Uterus (tissue), 4 donors: ENCODE data around the gene OPRD1. TPM values are rescaled to one million over a fixed set of nuclear protein-coding genes. Genes with fewer than 3 reads are reported as not detected.

Source experiments
- DNase-seq, 2 donors: peaks; one replicate each; pipeline ENCODE4 v3.0.0-alpha.2; 2019 to 2020
- H3K27ac ChIP-seq, 2 donors: fragments of 200-600 bp; sonication (generic); 1 replicate in 1 of 2; 2 replicates in 1 of 2; pipeline ENCODE4 v1.5.1; 2016 to 2018
- H3K27me3 ChIP-seq, 2 donors: fragments of 200-600 bp; sonication (generic); one replicate each; pipeline ENCODE4 v1.5.1; 2018 to 2019; ENCODE audit warnings: control low read depth in 1 of 2
- H3K36me3 ChIP-seq, 2 donors: fragments of 200-600 bp; sonication (generic); one replicate each; pipeline ENCODE4 v1.5.1; 2019; ENCODE audit warnings: control low read depth in 1 of 2
- H3K4me1 ChIP-seq, 2 donors: fragments of 200-600 bp; sonication (generic); one replicate each; pipeline ENCODE4 v1.5.1; 2018 to 2019; ENCODE audit warnings: control low read depth in 1 of 2
- H3K4me3 ChIP-seq, 2 donors: fragments of 200-600 bp; sonication (generic); 1 replicate in 1 of 2; 2 replicates in 1 of 2; pipeline ENCODE4 v1.5.1; 2018 to 2019; ENCODE audit warnings: mild to moderate bottlenecking in 1 of 2
- H3K9me3 ChIP-seq, 2 donors: fragments of 200-600 bp; sonication (generic); one replicate each; pipeline ENCODE4 v1.5.1; 2019; ENCODE audit warnings: control low read depth in 1 of 2
- POLR2A ChIP-seq, 2 donors: fragments of 450-650 bp; IDR thresholded peaks; one replicate each; pipeline ENCODE4 v1.6.1; 2016; ENCODE audit warnings: antibody characterized with exemption in 2 of 2, mild to moderate bottlenecking in 1 of 2, moderate library complexity in 1 of 2
- intact Hi-C: fragments of 100-400 bp; cut with DNase I; formaldehyde crosslinking; loops from one replicate; pipeline ENCODE4 v1.15.1; 2023; ENCODE audit warnings: low total_unique reads
- total RNA-seq, 4 donors: library from RNA; depleted of rRNA in 3 of 4; stranded (reverse); fragments of >200 nt in 3 of 4; gene quantifications; one replicate each; pipeline versions ENCODE4 v1.1.0 to v1.2.4, GENCODE V29; 2014 to 2023
- TF ChIP-seq, protein P1 (sequence below), 4 experiments: fragments of 200-600 bp in 2 of 4; fragments of 450-650 bp in 2 of 4; sonication (generic) in 2 of 4; IDR thresholded peaks; one replicate each; pipeline ENCODE4 v1.5.1; 2016 to 2019; ENCODE audit warnings: antibody characterized with exemption in 4 of 4, mild to moderate bottlenecking in 2 of 4, moderate library complexity in 1 of 4
- donor health status: DM: yes; HTN: yes; CAD: no.

The OPRD1 gene
- total RNA-seq, 4 donors from 2014 or later, result 0.07 TPM; not detected in 3

DNA sequence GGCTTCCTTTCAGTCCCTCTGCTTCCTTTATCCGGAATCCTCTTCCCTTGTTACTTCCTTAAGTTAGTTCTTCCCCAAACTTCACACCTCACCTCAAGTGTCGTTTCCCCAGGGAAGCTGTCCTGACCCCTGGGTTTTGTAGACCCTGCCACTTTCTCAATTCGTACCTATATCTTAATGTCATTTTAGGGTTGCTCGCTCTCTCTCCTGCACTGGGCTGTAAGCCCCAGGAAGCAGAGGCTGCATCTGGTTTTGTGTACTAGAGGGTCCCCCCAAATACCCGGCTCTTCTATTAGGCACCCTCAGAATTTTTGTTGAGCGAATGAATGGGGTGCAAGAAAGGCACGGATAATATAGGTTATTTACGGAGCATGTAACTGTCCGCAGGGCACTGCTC, 603 bp upstream of the OPRD1 start:
- peaks cover 0 to 4% of the 10 kb centered on the region in 2 donors for H3K4me1 ChIP-seq
- no peaks in the 10 kb centered on the region for H3K9me3 ChIP-seq
- no peak for DNase-seq
- TF ChIP-seq POLR2A (IDR thresholded peaks at IDR 0.05), result no peak
- H3K27ac ChIP-seq, result no peak overlapping the region
- intact Hi-C loops, result no loop called here
- H3K36me3 ChIP-seq, result no peaks in the 10 kb centered on the region
- peaks cover 0 to 5% of the 10 kb centered on the region in 2 donors for H3K27me3 ChIP-seq
- H3K4me3 ChIP-seq, result no peak overlapping the region

DNA sequence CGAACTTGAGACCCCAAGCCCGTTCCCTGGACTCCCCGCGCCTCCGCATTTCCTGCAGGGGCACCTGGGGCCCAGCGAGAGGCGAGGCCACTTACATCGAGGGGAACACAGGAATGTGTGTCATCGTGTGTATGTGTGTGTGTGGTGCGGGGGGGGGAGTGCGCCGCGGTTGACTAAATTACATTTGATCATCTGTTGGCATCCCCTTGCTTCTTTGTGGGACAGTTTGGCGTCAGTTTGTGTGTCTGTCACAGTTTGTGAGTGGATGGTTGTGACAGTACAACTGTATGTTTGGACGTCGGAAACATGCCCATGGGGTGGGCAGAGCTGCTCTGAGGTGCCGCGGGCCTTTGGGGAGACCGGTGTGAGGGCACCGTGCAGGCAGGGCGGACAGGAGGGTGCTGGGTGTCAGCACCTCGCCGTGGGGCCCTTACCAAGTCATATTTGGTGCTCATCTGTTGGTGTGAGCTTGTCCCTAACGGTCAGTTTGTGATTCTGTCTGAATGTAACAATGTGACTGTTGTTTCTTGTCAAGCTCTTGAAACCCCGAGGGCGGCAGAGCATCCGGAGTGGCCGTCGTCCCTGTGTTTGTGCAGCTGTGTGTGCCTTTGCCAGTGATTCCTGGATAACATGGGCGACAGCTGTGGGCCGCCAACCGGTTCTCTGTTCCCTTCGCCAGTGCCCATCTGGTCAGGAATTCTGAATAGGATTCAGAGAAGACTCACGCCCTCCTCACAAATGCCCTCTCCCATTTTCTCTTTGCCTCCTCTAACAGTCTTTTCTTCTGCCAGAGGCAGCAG, 899 bp downstream of the OPRD1 start:
- no peak for TF ChIP-seq POLR2A (IDR thresholded peaks at IDR 0.05)
- TF ChIP-seq, protein P1, sequence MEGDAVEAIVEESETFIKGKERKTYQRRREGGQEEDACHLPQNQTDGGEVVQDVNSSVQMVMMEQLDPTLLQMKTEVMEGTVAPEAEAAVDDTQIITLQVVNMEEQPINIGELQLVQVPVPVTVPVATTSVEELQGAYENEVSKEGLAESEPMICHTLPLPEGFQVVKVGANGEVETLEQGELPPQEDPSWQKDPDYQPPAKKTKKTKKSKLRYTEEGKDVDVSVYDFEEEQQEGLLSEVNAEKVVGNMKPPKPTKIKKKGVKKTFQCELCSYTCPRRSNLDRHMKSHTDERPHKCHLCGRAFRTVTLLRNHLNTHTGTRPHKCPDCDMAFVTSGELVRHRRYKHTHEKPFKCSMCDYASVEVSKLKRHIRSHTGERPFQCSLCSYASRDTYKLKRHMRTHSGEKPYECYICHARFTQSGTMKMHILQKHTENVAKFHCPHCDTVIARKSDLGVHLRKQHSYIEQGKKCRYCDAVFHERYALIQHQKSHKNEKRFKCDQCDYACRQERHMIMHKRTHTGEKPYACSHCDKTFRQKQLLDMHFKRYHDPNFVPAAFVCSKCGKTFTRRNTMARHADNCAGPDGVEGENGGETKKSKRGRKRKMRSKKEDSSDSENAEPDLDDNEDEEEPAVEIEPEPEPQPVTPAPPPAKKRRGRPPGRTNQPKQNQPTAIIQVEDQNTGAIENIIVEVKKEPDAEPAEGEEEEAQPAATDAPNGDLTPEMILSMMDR (IDR thresholded peaks at IDR 0.05), result no peak
- intact Hi-C loops, result no loop called here
- no peaks in the 10 kb centered on the region for H3K9me3 ChIP-seq
- no peaks in the 10 kb centered on the region for H3K36me3 ChIP-seq
- DNase-seq, result no peak
- H3K4me1 ChIP-seq, result peaks cover 0 to 4% of the 10 kb centered on the region in 2 donors
- peaks cover 0 to 5% of the 10 kb centered on the region in 2 donors for H3K27me3 ChIP-seq
- no peak overlapping the region for H3K27ac ChIP-seq
- no peak overlapping the region for H3K4me3 ChIP-seq

DNA sequence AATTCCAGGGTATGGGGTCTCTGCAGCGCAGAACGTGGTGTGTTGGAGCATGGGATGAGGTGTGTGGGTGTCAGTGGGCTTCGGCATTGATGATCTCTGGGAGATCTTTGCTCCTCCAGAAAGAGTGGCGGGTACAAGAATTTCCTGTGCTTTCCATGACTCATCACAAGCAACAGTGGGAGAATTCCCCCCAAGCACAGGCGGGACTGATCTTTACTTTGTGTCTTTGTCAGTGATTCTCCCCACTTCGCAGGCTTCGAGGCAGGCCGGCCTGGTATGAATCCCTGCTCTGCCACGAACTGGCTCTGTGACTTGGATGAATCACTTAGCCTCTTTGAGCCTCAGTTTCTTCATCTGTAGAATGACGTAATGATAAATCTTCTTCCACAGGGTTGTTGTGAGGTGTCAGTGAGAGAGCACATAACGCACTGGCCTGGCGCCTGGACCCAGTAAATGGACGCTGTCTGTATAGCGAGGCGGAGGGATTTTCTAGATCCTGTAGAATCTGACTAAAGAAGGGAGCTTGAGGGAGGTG, 2.0 kb downstream of the OPRD1 start:
- Histone ChIP-seq H3K36me3 (no peaks in the 10 kb centered on the region), H3K27me3 (peaks cover 0 to 5% of the 10 kb centered on the region in 2 donors), H3K4me1 (peaks cover 0 to 4% of the 10 kb centered on the region in 2 donors), H3K4me3 (no peak overlapping the region), H3K9me3 (no peaks in the 10 kb centered on the region), H3K27ac (no peak overlapping the region)
- no peak for TF ChIP-seq POLR2A (IDR thresholded peaks at IDR 0.05)
- TF ChIP-seq, protein P1 (IDR thresholded peaks at IDR 0.05), result no peak
- DNase-seq, result no peak
- intact Hi-C loops, result no loop called here

DNA sequence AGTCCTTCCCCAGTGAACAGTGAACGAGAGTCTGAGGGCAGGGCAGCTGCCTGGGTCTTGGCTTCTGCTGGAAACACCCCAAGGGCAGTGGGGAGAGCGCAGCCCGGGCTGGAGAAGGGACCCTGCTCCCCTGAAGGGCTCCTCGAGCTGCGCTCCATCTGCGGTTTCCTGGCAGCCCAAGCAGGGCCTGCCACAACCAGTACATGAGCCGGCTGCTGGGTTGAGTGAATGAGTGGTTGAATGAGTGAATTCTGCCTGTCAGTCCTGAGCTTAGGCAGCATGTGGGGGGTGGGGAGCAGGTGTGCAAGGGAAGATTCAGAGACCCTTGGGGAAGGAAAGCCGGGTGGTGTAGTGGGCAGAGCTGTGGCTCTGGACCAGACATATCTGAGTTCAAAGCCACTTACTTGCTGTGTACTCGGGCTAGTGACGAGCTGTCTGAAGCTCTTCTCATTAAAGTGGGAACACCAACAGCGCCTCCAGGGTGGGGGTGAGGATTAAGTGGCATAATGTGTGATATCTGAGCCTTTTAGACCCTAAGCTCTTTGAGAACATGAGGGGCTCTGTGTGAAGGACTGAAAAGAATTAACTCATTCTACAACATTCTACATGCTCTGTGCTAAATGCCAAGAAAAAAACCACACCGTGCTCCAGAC, 3.7 kb downstream of the OPRD1 start:
- no peak for DNase-seq
- no peaks in the 10 kb centered on the region for H3K36me3 ChIP-seq
- intact Hi-C loops, result no loop called here
- peaks cover 0 to 5% of the 10 kb centered on the region in 2 donors for H3K27me3 ChIP-seq
- H3K4me3 ChIP-seq, result no peak overlapping the region
- H3K27ac ChIP-seq, result no peak overlapping the region
- H3K9me3 ChIP-seq, result no peaks in the 10 kb centered on the region
- peaks cover 0 to 4% of the 10 kb centered on the region in 2 donors for H3K4me1 ChIP-seq
- TF ChIP-seq POLR2A (IDR thresholded peaks at IDR 0.05), result no peak
- TF ChIP-seq, protein P1 (IDR thresholded peaks at IDR 0.05), result no peak

DNA sequence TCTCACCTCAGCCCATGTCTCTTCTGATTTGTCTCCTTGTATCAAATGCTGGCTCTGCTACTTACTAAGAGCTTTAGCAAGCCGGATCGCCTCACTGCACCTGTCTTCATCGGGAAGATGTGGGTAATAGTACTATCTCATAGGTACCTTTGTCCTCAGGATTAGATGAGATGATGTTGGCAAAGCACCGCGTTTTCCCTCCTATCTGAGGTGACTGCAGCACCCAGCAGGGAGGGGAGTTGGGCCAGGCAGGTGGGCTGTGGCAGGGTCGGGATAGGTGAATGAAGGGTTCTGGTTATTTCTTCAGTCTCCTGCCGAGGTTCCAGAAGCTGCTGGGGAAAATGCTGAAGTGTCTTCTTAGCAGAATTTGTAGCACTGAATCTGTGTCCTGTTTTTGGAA, 5.2 kb downstream of the OPRD1 start:
- Histone ChIP-seq H3K9me3 (no peaks in the 10 kb centered on the region), H3K4me1 (peaks cover 0 to 4% of the 10 kb centered on the region in 2 donors), H3K27me3 (peaks cover 0 to 5% of the 10 kb centered on the region in 2 donors), H3K36me3 (no peaks in the 10 kb centered on the region), H3K4me3 (no peak overlapping the region), H3K27ac (no peak overlapping the region)
- intact Hi-C loops, result no loop called here
- no peak for TF ChIP-seq POLR2A (IDR thresholded peaks at IDR 0.05)
- TF ChIP-seq, protein P1 (IDR thresholded peaks at IDR 0.05), result no peak
- DNase-seq, result no peak
